Tibial nerve (tissue), 4 donors: ENCODE measurements around the gene HNRNPAB. TPM values are rescaled to one million over a fixed set of nuclear protein-coding genes. Genes with fewer than 3 reads are reported as not detected.

ENCODE experiments used
- DNase-seq, 2 donors: peaks; one replicate each; pipeline ENCODE4 v3.0.0-alpha.2; 2019; ENCODE audit warnings: low spot score in 2 of 2
- H3K27ac ChIP-seq, 4 donors: fragments of 200-600 bp; sonication (generic) in 3 of 4; one replicate each; pipeline ENCODE4 v1.5.1; 2017 to 2019; ENCODE audit warnings: mild to moderate bottlenecking in 1 of 4
- H3K27me3 ChIP-seq, 2 donors: fragments of 200-600 bp; sonication (generic) in 1 of 2; one replicate each; pipeline versions ENCODE4 v1.5.1 to v1.6.0; 2017 to 2019
- H3K36me3 ChIP-seq, 3 donors: fragments of 200-600 bp; sonication (generic); one replicate each; pipeline ENCODE4 v1.5.1; 2018 to 2019
- H3K4me1 ChIP-seq, 4 donors: fragments of 200-600 bp; sonication (generic) in 3 of 4; one replicate each; pipeline ENCODE4 v1.5.1; 2017 to 2019
- H3K4me3 ChIP-seq, 4 donors: fragments of 200-600 bp; sonication (generic) in 3 of 4; one replicate each; pipeline ENCODE4 v1.5.1; 2017 to 2019; ENCODE audit warnings: mild to moderate bottlenecking in 1 of 4, moderate library complexity in 1 of 4
- H3K9me3 ChIP-seq, 4 donors: fragments of 200-600 bp; sonication (generic) in 3 of 4; one replicate each; pipeline ENCODE4 v1.5.1; 2017 to 2019
- EP300 ChIP-seq, 2 donors: sonication (generic); formaldehyde crosslinking; IDR thresholded peaks; one replicate each; pipeline ENCODE4 v1.6.1; 2017; ENCODE audit warnings: antibody characterized with exemption in 2 of 2, mild to moderate bottlenecking in 1 of 2
- POLR2A ChIP-seq, 2 donors: fragments of 450-650 bp; IDR thresholded peaks; one replicate each; pipeline ENCODE4 v1.6.1; 2017; ENCODE audit warnings: antibody characterized with exemption in 2 of 2, mild to moderate bottlenecking in 2 of 2, moderate library complexity in 2 of 2
- WGBS, 2 donors: methylation state at CpG; one replicate each; pipeline ENCODE4 v1.1.5; 2018; 5-methylcytosine and 5-hydroxymethylcytosine counted together
- total RNA-seq, 4 donors: library from RNA; depleted of rRNA; stranded (reverse); fragments of >200 nt; gene quantifications; one replicate each; pipeline ENCODE4 v1.1.0, GENCODE V29; 2016
- TF ChIP-seq, protein P1 (sequence below), 5 experiments: fragments of 200-600 bp in 3 of 5; fragments of 450-650 bp in 2 of 5; sonication (generic) in 3 of 5; IDR thresholded peaks; one replicate each; pipeline ENCODE4 v1.5.1; 2016 to 2019; ENCODE audit warnings: antibody characterized with exemption in 5 of 5, mild to moderate bottlenecking in 3 of 5, moderate library complexity in 2 of 5

Gene HNRNPAB
- total RNA-seq, 4 donors from 2014 or later = 92.0 to 135 (median 122) TPM

DNA sequence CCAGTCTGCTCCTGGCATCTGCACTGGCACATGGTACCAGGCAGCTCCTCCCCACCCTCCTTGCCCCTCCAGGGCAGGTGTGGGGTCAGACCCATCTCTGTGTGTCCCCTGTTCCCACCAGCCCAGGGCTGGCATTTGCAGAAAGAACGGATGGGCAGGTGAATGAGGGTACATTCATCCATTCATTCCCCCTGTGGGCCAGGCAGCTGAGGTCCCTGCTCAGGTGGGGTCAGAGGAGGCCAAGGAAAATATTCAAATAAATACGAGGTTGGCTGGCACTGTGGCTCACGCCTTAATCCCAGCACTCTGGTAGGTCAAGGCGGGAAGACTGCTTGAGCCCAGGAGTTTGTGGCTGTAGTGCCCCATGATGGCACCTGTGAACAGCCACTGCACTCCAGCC lies 53.3 kb downstream of the HNRNPAB start:
- no peak for DNase-seq
- H3K27ac ChIP-seq = no peak overlapping the region
- 73 to 88% methylated on average over 3 to 4 of the region's 4 CpGs for WGBS, 2 donors
- no peaks in the 10 kb centered on the region for H3K36me3 ChIP-seq
- H3K4me3 ChIP-seq = no peak overlapping the region
- no peaks in the 10 kb centered on the region for H3K27me3 ChIP-seq
- TF ChIP-seq, protein P1, sequence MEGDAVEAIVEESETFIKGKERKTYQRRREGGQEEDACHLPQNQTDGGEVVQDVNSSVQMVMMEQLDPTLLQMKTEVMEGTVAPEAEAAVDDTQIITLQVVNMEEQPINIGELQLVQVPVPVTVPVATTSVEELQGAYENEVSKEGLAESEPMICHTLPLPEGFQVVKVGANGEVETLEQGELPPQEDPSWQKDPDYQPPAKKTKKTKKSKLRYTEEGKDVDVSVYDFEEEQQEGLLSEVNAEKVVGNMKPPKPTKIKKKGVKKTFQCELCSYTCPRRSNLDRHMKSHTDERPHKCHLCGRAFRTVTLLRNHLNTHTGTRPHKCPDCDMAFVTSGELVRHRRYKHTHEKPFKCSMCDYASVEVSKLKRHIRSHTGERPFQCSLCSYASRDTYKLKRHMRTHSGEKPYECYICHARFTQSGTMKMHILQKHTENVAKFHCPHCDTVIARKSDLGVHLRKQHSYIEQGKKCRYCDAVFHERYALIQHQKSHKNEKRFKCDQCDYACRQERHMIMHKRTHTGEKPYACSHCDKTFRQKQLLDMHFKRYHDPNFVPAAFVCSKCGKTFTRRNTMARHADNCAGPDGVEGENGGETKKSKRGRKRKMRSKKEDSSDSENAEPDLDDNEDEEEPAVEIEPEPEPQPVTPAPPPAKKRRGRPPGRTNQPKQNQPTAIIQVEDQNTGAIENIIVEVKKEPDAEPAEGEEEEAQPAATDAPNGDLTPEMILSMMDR (IDR thresholded peaks at IDR 0.05) = no peak
- TF ChIP-seq POLR2A (IDR thresholded peaks at IDR 0.05) (no peak), EP300 (IDR thresholded peaks at IDR 0.05) (no peak)
- H3K9me3 ChIP-seq = no peaks in the 10 kb centered on the region
- H3K4me1 ChIP-seq = no peaks in the 10 kb centered on the region

DNA sequence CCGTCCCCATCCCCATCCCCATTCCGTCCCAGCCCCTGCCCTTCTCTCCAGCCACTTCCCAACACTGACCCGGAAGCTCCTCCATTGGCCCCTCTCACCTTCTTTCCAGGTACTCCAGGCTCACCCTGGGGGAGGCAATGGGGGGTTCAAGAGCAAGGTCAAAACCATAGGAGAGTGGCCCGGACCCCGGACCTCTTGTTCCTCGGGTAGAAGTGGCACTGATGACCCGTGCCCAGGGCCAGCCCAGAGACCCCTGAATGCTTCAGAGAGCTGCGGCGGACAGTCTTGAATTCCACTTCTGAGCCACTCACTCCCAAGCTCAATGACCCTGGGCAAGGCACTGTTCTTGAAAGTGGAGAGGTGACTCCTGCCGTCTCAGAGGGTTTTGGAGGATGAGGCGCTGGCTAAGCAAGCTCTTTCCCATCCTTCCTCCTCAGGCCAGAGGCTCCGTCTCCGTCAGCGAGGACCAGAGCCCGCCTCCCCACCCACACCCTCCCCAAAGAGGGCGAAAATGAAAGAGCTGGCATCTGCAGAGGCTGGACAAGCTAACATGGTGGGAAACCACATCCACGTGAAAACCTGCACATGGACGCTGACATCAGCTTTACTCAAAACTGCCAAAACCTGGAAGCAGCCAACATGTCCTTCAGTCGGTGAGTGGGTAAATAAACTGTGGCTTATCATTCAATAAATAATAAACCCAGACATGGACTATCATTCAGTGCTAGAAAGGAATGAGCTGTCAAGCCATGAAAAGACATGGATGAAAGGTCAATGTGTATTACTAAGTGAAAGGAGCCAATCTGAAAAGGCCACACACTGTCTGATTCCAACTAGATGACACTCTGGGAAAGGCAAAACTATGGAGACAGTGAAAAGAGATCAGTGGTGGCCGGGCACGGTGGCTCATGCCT lies 55.5 kb downstream of the HNRNPAB start:
- Histone ChIP-seq H3K36me3 (no peaks in the 10 kb centered on the region), H3K4me1 (no peaks in the 10 kb centered on the region), H3K9me3 (peaks cover 0 to 4% (median 0%) of the 10 kb centered on the region in 4 donors), H3K4me3 (no peak overlapping the region), H3K27me3 (no peaks in the 10 kb centered on the region), H3K27ac (no peak overlapping the region)
- 83 to 84% methylated on average over 21 of the region's 21 CpGs for WGBS, 2 donors
- TF ChIP-seq POLR2A (IDR thresholded peaks at IDR 0.05) (no peak), EP300 (IDR thresholded peaks at IDR 0.05) (no peak)
- TF ChIP-seq, protein P1 (IDR thresholded peaks at IDR 0.05) = no peak
- no peak for DNase-seq

Other genes with a start within 250 kb of the HNRNPAB start
- not detected for gene PROP1, start 208.3 kb upstream of the HNRNPAB start, total RNA-seq
- gene N4BP3, start 91.0 kb upstream of the HNRNPAB start, total RNA-seq = 1 to 10 TPM in 1 of 4 donors, under 1 TPM in 3; 0.84 to 1.3 (median 0.94) TPM
- 10 to 100 TPM; 43.1 to 58.8 (median 53.0) TPM for gene RMND5B, start 73.5 kb upstream of the HNRNPAB start, total RNA-seq
- gene NHP2, start 50.6 kb upstream of the HNRNPAB start, total RNA-seq = 100 to 1,000 TPM; 139 to 290 (median 159) TPM
- not detected for gene GMCL2, start 17.2 kb upstream of the HNRNPAB start, total RNA-seq
- 100 to 1,000 TPM in 2 of 4 donors, 10 to 100 TPM in 2; 77.2 to 121 (median 97.1) TPM for gene PHYKPL, start 28.3 kb downstream of the HNRNPAB start, total RNA-seq